SW480 (cell line): ENCODE measurements around the gene ECPAS.
"Not testable (repeated sequence)": the region's sequence is repeated elsewhere in the genome, so short reads cannot be mapped to it uniquely, and the experiment has no call there.

ENCODE experiments used
- DNase-seq: peaks from one replicate; pipeline ENCODE4 v3.0.0-alpha.2; 2016; ENCODE audit warnings: low spot score

ECPAS gene, protein sequence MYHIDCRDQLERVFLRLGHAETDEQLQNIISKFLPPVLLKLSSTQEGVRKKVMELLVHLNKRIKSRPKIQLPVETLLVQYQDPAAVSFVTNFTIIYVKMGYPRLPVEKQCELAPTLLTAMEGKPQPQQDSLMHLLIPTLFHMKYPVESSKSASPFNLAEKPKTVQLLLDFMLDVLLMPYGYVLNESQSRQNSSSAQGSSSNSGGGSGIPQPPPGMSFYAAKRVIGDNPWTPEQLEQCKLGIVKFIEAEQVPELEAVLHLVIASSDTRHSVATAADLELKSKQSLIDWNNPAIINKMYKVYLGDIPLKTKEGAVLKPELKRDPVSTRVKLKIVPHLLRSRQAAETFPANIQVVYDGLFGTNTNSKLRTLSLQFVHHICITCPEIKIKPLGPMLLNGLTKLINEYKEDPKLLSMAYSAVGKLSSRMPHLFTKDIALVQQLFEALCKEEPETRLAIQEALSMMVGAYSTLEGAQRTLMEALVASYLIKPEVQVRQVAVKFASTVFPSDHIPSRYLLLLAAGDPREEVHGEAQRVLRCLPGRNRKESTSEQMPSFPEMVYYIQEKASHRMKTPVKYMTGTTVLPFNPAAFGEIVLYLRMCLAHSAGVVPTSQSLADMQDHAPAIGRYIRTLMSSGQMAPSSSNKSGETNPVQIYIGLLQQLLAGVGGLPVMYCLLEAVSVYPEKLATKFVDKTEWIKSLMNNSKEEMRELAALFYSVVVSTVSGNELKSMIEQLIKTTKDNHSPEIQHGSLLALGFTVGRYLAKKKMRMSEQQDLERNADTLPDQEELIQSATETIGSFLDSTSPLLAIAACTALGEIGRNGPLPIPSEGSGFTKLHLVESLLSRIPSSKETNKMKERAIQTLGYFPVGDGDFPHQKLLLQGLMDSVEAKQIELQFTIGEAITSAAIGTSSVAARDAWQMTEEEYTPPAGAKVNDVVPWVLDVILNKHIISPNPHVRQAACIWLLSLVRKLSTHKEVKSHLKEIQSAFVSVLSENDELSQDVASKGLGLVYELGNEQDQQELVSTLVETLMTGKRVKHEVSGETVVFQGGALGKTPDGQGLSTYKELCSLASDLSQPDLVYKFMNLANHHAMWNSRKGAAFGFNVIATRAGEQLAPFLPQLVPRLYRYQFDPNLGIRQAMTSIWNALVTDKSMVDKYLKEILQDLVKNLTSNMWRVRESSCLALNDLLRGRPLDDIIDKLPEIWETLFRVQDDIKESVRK (N-terminal part only)

DNA sequence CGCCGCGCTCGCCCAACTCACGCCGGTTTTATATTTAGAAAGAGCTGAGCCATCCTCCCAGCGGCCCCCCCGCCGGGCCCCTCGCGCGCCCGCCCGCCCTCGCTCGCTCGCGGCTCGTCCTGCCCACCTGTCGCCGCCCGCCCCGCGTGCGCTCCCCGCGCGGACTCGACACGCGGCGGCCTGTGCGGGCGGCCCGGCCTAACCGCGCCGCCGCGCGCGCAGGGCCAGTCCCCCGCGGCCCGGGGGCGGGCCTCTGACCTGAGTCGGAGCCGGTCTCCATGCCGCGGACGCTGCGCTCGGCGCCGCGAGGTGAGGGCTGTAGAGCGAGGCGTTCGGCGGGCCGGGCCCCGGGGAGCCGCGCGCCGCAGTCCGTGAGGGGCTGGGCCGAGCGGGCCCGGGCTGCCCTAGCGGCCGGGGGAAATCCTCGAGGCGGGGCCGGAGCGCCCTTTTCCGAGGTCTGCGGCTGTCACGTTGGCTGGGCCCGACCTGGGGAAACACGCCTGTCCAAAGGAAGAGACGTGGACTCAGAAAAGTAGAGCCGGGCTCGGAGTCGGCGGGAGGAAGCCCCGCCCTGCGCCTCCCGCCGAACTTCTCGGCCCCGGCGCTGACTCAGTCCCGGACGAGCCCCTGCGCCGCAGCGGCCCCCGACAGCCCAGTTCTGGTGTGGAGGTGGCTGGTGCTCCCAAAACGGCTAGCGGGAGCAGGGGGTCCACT lies at the start of gene ECPAS:
TSS of gene ECPAS (minus strand) at position 526 of the 714 bp plus-strand sequence. CDS start 11,465 bp downstream, outside the sequence.
- peak; percentile 87 for DNase-seq

DNA sequence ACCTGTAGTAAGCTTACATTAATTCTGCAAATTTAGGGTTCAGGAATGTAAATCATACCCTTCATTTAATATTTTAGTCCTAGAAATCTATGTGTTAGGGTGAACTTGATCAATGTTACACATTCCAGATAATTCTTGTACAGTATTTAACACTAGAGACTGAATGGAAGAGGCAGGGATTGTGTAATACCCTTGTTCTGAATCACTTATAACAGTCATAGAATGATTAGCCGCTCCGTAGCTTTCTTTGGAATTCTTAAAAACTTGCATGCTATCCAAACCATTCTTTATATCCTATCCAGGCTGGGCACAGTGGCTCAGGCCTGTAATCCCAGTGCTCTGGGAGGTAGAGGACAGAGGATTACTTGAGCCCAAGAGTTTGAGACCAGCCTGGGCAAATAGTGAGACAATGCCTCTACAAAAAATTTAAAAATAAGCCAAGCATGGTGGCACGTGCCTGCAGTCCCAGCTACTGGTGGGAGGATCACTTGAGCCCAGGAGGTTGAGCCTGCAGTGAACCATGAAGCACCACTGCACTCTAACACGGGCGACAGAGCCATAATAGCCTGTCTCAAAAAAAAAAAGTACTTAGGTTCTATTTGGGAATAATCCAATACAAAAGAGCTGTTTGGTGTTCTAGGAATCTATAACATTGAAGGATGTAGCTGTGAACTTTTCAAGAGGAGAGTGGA lies 49.1 kb upstream of the ECPAS start:
- no peak for DNase-seq

DNA sequence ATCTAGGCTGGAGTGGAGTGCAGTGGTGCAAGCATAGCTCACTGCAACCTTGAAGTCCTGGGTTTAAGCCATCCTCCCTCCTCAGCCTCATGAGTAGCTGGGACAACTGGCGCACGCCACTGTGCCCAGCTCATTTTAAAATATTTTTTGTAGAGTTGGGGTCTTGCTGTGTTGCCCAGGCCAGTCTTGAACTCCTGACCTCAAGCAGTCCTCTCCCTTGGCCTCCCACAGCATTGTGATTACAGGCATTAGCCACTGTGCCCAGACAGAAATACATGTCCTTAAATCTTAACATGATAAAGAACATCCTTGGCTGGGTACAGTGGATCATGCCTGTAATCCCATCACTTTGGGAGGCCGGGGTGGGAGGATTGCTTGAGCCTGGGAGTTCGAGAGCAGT lies 47.5 kb upstream of the ECPAS start:
- no peak for DNase-seq

DNA sequence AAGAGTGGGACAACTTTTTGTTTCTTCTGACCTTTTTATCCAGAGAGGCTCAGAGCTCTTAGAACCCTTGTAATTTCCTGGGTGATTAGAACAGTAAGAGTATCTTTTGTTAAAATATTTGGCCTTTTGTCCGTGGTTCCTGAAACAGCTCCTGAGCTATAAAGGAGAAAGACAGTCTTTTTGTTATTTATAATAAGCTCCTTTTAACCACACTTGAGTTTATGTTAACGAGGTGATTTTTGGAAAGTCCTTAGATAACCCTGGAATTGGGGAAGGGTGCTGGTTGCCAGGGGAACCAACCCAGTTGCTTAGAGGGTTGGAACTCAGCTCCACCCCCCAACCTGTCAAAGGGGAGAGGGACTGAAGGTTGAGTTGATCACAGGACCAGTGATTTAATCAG lies 45.6 kb upstream of the ECPAS start:
- DNase-seq, result no peak

DNA sequence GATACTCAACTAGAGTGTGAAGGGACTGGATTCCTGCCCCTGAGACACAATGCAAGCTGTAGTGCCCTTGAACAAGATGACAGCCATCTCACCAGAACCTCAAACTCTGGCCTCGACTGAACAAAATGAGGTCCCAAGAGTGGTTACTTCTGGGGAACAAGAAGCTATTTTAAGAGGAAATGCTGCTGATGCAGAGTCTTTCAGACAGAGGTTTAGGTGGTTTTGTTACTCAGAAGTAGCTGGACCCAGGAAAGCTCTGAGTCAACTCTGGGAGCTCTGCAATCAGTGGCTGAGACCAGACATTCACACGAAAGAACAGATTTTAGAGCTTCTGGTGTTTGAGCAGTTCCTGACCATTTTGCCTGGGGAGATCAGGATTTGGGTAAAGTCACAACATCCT lies 43.2 kb upstream of the ECPAS start:
- no peak for DNase-seq

DNA sequence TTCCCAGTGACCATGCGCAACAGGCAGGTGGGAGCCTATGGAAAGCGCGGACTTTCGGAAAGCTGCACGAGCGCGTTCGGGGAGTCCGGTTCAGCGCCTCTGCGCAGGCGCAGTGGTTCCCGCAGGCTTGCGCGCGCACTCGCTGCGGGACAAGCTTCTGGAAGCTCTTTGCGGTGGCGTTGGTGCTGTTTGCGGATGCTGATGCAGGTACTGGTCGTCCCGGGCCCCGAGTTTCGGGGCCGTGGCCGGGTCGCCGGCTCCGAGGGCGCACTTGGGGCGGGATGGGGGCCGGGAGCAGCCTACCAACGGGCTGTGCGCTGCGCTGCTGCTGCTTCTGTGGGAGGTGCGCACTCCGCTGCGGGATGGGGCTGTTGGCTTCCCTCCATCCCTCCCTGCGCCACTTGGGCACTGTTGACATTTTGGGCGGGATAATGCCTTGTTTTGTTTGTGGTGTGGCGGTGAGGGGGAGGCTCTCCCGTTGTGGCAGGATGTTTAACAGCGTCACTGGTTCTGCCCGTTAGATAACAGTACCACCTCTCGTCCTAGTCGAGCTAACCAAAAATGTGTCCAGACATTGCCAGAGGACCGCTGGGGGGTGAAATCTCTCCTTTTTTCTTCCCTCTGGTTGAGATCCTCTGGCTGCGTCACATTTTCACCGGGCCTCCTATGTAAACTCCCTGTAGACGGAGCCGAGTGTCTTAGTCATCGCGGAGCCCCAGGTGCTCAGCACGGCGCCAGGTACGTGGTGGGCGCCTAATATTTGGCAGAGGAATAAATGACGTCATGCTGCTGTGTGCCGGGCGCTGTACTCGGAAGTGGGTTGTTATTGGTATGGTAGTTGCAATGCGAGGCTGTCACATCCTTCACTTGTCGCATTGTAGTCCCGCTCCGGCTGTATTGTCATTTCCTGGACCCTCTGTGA lies 41.1 kb upstream of the ECPAS start, which contains the start of gene ZNF483:
TSS of gene ZNF483 (plus strand) at position 124 of the 922 bp plus-strand sequence. CDS start 2,217 bp downstream, outside the sequence.
- DNase-seq, result peak; percentile 55

DNA sequence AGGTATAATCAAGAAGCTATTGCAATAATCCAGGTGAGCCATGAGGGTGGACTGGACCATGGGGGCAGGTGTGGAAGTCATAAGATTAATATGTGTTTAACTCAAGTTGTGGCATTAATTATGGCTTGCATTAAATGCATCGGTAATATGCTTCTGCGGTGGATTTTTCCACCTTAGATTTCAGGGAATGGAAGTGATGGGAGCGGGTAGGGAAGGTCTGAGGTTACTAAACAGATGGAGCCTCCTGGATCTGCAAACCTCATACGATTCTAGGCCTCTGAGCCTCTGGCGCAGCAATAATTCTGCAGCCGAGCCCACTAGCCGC lies 40.5 kb upstream of the ECPAS start:
- no peak for DNase-seq

DNA sequence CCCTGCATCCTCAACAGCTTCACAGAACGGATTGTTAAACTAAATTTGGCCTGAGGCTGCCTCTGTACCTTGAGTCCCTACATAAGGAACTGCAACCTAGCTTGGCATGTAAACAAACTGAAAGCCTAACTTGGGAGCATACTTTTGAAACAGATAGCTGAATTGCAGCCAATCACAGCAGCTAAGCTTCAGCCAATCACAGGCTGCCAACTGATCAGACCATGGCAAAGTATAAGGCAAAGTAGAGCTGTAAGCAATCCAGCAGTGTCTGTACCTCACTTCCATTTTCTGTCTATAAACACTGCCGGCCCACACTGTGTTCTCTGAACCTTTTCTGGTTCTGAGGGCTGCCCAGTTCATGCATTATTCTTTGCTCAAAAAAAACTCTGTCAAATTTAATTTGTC lies 31.9 kb upstream of the ECPAS start:
- DNase-seq, result no peak

DNA sequence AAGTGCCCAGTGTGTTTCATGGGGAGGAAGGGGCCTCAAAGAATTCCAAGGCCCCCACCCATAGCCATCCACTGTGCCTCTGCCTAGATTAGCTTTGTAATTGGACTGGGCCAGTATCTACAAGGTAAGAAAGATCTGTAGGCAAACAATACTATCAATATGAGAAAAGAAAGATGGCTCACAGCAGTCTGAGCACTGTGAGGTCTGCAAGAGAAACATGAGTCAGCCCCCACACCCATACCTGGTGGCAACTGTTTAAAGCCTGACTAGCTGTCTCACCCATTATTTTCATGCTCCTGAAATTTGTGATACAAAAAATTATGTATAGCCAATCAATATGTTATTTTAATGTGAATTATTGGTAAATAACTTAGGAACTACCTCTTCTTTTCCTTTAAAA lies 30.8 kb upstream of the ECPAS start:
- DNase-seq, result no peak

DNA sequence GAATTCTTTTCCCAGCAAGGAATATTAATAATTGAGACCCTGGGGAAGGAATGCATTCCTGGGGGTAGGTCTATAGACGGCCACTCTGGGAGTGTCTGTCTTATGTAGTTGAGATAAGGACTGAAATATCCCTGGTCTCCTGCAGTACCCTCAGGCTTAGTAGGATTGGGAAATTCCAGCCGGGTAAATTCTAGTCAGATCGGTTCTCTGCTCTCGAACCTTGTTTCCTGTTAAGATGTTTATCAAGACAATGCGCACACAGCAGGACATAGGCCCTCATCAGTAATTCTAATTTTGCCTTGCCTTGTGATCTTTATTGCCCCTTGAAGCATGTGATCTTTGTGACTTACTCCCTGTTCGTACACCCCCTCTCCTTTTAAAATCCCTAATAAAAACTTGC lies 27.4 kb upstream of the ECPAS start:
- not testable (repeated sequence) for DNase-seq

DNA sequence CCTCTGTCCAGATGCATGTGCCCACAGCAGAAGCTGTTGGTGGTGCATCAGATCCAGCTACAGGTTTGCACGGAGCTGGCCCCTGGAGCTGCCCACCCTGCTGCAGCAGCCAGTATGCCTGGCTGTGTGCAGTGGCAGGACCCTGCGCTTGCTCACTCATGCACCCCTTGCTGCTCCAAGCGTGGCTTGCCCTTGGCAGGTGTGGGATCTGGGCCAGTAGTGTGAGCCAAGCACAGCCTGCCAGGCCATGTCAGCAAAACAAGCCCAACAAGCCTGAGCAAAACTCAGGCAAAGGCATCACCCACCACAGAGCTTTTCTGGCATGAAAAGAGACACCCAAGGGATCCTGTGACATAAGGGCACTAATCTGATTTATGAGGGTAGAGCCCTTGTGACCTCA lies 18.3 kb upstream of the ECPAS start:
- no peak for DNase-seq

DNA sequence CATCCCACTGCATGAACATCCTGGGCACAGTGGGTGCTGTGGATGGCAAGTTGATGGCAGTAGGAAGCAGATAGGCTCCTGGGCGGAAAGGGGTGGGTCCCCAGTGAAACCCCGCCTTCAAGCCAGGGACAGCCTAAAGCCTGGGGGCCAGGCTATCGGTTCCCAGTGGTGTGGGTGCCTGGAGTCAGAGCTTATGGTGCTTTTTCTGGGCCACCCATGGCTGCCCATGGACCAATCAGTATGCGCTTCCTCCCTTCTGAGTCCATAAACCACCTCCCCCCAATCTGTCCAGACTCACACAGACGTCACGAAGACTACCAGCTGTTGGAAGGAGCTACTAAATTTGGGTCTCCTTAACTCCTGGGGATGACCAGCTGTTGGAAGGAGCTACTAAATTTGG lies 17.5 kb upstream of the ECPAS start:
- DNase-seq, result no peak

DNA sequence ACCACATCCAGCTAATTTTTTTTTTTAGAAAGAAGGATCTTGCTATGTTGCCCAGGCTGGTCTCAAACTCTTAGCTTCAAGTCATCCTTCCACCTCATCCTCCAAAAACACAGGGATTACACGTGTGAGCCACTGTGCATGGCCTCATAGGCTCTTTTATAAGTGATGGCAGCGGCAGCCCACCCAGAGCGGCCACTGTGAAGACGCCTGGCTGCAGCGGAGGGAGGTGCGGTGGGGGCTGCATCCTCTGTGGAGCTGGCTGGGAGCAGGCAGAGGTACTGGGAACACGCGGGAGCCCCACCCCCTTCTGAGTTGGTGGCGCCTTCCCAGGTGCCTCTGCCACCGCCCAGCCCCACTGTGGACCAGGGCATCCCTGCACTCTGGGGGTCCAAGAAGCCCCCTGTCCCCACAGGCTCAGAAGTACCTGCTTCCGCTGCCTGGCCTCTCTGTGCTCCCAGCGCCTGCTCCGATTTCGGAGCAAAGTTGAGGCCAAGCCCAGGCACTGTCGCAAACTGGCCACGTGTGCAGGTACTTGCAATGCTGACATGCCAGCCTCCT lies 16.9 kb upstream of the ECPAS start:
- no peak for DNase-seq

DNA sequence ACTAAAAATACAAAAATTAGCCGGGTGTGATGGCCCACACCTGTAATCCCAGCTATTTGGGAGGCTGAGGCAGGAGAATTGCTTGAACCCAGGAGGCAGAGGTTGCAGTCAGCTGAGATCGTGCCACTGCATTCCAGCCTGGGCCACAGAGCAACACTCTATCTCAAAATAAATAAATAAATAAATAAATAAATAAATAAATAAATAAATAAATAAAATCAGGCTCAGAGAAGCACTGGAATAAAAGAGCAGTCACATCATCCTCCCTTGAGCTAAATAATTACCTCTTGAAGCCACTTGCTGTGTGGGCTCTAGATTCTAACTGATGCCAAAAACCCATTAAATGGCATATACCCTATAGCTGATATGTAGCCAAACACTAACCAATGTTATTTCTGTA lies 13.0 kb upstream of the ECPAS start:
- DNase-seq, result not testable (repeated sequence)

DNA sequence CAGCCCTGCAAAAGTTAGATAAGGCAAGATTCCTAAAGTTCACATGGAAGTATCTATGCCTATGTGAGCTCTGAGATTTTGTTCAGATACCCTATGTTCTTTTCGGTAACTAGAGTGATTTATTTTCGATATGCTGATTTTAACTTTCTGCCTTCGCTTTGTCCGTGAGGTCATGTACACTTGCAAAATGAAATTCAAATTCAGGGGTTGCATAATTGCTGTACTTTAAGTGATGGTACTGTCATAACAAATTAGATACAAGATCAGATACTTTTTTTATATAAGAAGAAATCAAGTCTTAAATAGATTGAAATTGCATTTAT lies 350 bp upstream of the ECPAS start:
- DNase-seq, result no peak

DNA sequence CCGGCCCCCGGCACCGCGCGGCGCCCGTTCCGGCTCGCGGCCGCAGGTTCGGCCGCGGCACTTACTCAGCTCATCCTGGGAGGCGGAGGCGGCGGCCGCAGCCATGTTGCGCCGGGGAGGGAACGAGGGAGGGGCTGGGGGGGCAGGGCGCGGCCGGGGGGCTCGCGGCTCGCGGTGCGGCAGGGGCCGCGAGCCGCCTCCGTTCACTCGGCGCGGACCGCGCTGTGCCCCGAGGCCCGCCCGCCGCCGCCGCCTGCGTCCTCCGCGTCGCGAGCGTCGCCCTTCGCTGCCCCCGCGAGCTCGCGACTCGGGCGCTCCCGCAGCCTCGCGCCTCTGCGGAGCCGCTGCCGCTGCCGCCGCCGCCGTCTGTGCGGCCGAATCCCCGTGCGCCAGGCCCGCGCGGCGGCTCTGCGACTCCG lies 735 bp downstream of the ECPAS start:
- no peak for DNase-seq

DNA sequence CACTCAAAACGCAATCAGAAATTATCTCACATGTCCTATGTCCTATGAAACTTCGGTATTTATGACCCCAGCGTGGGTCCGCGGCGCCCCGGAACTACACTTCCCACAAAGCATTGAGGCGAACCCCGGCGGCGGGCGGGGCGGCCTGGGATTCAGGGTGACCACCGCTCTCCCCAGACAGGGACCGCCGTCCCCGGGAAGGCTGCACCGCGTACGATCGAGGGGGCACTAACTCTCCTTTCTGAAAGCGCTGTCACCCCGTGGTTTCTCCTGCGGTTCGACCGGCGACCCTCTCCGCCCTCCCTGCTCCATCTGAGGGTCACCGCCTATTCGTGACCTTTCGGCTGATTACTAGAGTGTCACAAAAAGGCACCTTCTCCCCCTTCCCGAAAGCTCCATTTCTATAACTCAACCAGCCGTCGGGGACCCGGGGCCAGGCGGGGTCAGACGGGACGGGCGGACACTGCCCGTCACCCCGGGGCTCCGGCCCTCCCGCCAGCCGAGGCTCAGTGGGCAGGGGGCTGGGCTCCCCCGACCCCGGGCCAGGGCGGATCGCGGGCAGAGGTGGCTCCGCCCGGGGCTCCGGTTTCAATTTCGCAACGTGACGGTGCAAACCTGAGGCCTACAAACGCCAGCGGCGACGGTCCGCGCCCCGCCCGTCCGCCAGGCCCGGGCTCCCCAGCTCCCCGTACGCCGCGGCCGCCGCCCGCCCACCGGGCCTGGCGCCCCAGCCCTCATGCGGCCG lies 1.3 kb downstream of the ECPAS start:
- DNase-seq, result peak; percentile 73

DNA sequence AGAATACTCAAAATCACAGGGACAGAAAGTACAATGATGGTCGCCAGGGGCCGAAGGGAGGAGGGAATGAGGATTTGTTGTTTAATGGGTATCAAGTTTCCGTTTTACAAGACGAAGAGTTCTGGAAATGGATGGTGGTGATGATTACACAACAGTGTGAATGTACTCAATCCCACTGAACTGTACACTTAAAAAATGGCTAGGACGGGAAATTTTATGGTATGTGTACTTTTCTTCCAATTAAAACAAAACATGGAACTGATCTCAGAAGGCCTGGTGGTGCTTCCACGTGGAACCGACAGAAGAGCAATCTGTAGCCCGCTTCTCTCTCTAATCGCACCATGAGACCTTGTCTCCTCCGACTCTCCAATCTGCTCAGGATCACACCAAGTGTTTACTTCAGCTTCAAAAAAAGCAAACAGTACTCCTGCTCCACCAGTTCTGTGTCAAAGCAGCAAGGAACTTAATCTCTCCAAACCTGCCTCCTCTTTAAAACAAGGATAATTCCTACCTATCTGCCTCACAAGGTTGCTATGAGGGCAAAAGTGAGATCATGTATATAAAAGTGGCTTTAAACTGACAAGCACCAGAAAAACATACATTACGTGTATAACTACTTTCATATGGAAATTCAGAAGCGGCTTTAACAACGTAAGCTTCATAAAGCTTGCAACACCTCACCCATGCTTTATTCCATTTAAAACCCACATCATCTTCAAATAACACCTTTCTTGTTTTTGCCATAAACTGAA lies 2.1 kb downstream of the ECPAS start:
- peak; percentile 14 for DNase-seq
